Measurements from ENCODE around the gene FGFR2. TPM values are rescaled to one million over a fixed set of nuclear protein-coding genes. Genes with fewer than 3 reads are reported as not detected.

Gene FGFR2
- total RNA-seq, 2 experiments from 2014 or later: 0.14 to 0.22 TPM

DNA sequence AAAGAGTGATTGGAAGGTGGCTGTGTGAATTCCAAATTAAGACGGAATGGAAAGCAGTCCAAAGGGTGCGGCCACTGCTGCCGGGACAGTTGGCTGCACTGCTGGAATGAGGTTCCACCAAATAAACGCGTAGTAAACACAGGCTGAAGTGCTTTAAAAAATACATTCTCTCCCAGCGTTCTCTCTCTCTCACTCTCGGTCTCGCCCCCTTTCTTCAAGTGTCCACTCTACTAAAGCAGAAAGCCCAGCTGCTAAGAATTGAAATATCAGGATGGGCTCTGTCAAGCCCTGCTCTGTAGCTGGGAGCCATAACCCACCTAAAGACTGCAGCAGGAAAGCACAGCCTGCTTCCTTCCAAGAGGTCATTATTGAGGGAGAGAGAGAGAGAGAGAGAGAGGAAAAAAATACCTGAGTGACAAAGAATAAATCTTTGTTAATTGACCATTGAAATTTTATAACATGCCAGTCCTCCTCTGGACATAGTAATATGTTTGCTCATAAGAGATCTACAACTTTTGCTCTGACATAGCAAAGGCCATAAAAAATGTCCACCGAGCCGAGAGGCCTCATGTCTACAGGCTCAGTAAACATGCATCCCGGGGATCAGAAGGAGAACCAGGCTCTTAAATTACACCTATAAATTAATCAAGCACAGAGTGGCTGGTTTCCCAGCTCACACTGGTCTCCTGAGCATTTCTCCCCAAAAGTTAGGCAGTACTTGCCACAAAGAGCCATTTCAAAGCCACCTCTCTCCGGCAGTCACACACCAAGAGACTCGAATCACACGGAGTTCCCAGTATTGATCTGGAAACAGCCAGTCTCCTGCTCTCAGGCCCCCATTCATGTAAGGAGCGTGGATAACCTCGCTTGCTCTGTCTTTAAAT lies 72.8 kb downstream of the FGFR2 start:
- Histone ChIP-seq H3K4me1 (ENCODE audit: insufficient read depth, low read length) (peaks cover 4% of the 10 kb centered on the region), H3K36me3 (ENCODE audit: insufficient read depth, low read length) (no peaks in the 10 kb centered on the region), H3K4me3 (ENCODE audit: low read length) (no peak overlapping the region), H3K27ac (ENCODE audit: low read depth in 1 of 2, low read length in 2 of 2) (no peak overlapping the region), H3K9me3 (ENCODE audit: control insufficient read depth in 1 of 2, insufficient read depth in 1 of 2, low read length in 2 of 2) (peaks cover 0 to 4% of the 10 kb centered on the region in 2 experiments), H3K27me3 (ENCODE audit: control insufficient read depth in 1 of 2, insufficient read depth in 2 of 2, low read length in 2 of 2) (no peaks in the 10 kb centered on the region)
- Mint-ChIP-seq H3K4me1 (ENCODE audit: low read depth) (no peaks in the 10 kb centered on the region), H3K27ac (no peak overlapping the region), H3K4me3 (no peak overlapping the region), H3K36me3 (ENCODE audit: low read depth) (no peaks in the 10 kb centered on the region), H3K9me3 (peaks cover 2% of the 10 kb centered on the region), H3K27me3 (no peaks in the 10 kb centered on the region)
- intact Hi-C loops (cut with DNase I, micrococcal nuclease): no loop called here
- ATAC-seq (ENCODE audit: poor library complexity): no peak
- no peak for DNase-seq
- TF ChIP-seq CTCF (IDR thresholded peaks at IDR 0.05): no peak
- ChIA-PET POLR2A (no interaction called here), CTCF (no interaction called here)

- ChIA-PET POLR2A (no interaction called here), CTCF (no interaction called here)
- no peak for TF ChIP-seq CTCF (IDR thresholded peaks at IDR 0.05)
- no peak for DNase-seq
- H3K9me3 Mint-ChIP-seq: peaks cover 2% of the 10 kb centered on the region
- ATAC-seq (ENCODE audit: poor library complexity): no peak
- no peaks in the 10 kb centered on the region for H3K36me3 ChIP-seq (ENCODE audit: insufficient read depth, low read length)
- peaks cover 0 to 7% of the 10 kb centered on the region in 2 experiments for H3K9me3 ChIP-seq (ENCODE audit: control insufficient read depth in 1 of 2, insufficient read depth in 1 of 2, low read length in 2 of 2)
- H3K27ac Mint-ChIP-seq: no peak overlapping the region
- H3K27me3 Mint-ChIP-seq: no peaks in the 10 kb centered on the region
- no peak overlapping the region for H3K4me3 Mint-ChIP-seq
- no peaks in the 10 kb centered on the region for H3K27me3 ChIP-seq (ENCODE audit: control insufficient read depth in 1 of 2, insufficient read depth in 2 of 2, low read length in 2 of 2)
- H3K36me3 Mint-ChIP-seq (ENCODE audit: low read depth): no peaks in the 10 kb centered on the region
- H3K4me3 ChIP-seq (ENCODE audit: low read length): no peak overlapping the region
- H3K4me1 Mint-ChIP-seq (ENCODE audit: low read depth): no peaks in the 10 kb centered on the region
- intact Hi-C loops (cut with DNase I, micrococcal nuclease): no loop called here
- no peak overlapping the region for H3K27ac ChIP-seq (ENCODE audit: low read depth in 1 of 2, low read length in 2 of 2)
- H3K4me1 ChIP-seq (ENCODE audit: insufficient read depth, low read length): peaks cover 4% of the 10 kb centered on the region
Observed at GRCh38 chr10:121524157-121524817, 74.0 kb downstream of the FGFR2 start.

DNA sequence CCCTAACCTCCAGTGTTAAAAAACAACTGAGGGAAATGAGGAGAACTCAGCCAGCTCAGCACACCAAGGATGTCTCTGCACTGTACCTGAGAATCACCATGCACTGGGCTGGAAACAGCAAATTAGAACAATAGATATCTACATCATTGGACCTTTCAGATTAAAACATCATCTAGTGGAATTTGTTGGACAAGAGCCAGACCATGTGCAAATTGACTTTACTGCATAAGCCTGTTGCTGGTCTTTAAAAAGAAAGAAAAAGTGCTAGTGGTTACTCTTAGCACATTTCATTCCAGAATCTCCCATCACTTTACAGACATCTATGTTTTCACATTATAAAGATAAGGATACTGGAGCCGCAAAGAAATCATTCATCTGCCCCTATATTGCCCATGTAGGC lies 75.4 kb downstream of the FGFR2 start:
- CTCF ChIA-PET: no interaction called here
- H3K36me3 ChIP-seq (ENCODE audit: insufficient read depth, low read length): no peaks in the 10 kb centered on the region
- no peak overlapping the region for H3K27ac ChIP-seq (ENCODE audit: low read depth in 1 of 2, low read length in 2 of 2)
- H3K27me3 ChIP-seq (ENCODE audit: control insufficient read depth in 1 of 2, insufficient read depth in 2 of 2, low read length in 2 of 2): no peaks in the 10 kb centered on the region
- H3K27ac Mint-ChIP-seq: no peak overlapping the region
- DNase-seq: no peak
- no peak for TF ChIP-seq CTCF (IDR thresholded peaks at IDR 0.05)
- no peak overlapping the region for H3K4me3 Mint-ChIP-seq
- H3K4me3 ChIP-seq (ENCODE audit: low read length): no peak overlapping the region
- no peaks in the 10 kb centered on the region for H3K27me3 Mint-ChIP-seq
- peaks cover 2% of the 10 kb centered on the region for H3K9me3 Mint-ChIP-seq
- ATAC-seq (ENCODE audit: poor library complexity): no peak
- H3K9me3 ChIP-seq (ENCODE audit: control insufficient read depth in 1 of 2, insufficient read depth in 1 of 2, low read length in 2 of 2): peaks cover 0 to 7% of the 10 kb centered on the region in 2 experiments
- intact Hi-C loops (cut with DNase I, micrococcal nuclease): no loop called here
- H3K4me1 Mint-ChIP-seq (ENCODE audit: low read depth): no peaks in the 10 kb centered on the region
- POLR2A ChIA-PET: no interaction called here
- H3K36me3 Mint-ChIP-seq (ENCODE audit: low read depth): no peaks in the 10 kb centered on the region
- peaks cover 4% of the 10 kb centered on the region for H3K4me1 ChIP-seq (ENCODE audit: insufficient read depth, low read length)

All from CD4-positive, alpha-beta T cell (primary cell).